Upper lobe of left lung (tissue), 4 donors: ENCODE data around the gene SDHC.

Source experiments
- EP300 ChIP-seq, 4 donors: sonication (generic); formaldehyde crosslinking; IDR thresholded peaks; one replicate each; pipeline ENCODE4 v1.5.1; 2017; ENCODE audit warnings: antibody characterized with exemption in 4 of 4, control low read depth in 2 of 4
- POLR2AphosphoS5 ChIP-seq, 2 donors: sonication (generic); formaldehyde crosslinking; IDR thresholded peaks; one replicate each; pipeline ENCODE4 v1.5.1; 2017; ENCODE audit warnings: antibody characterized with exemption in 2 of 2

DNA sequence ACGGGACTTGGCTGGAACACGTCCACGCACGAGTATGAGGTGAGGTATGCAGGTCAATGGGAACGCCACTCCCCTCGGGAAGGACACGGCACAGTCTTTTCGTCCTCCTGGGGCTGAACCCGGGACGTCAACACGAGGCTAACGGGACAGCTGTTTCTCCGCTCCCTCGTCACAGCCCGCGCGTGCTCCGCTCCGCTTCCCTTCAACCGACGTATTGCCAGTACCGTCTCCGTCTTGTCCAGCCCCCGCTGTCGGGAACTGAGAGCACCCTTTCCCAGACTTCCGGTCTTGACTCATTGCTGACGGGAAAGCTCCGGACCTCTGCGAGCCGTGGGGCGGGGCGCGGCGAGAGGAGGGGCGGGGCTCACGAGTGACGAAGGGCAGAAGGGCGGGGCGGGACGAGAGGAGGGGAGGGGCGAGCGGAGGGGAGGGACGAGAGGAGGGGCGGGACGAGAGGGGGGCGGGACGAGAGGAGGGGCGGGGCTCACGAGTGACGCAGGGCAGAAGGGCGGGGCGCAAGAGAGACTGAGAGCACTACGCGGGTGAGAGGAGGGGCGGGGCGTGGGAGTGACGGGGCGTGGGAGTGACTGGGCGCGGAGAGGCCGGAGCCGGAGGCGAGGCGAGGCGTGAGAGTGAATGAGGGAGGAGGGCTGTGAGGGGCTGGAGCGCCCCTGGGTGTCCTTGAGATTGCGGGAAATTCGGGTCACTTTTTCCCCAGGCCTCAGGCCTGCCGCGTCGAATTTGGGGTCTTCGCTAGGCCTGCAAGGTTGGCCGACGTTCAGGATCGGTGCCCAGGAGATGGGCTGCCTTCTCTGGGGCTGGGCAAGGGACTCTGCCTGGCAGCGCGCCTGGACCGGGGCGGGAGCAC, 75.7 kb downstream of the SDHC start:
- TF ChIP-seq POLR2AphosphoS5 (IDR thresholded peaks at IDR 0.05) (peak; percentile 100), EP300 (IDR thresholded peaks at IDR 0.05) (peak; percentile 100)
